Nephron (organoid): ENCODE measurements around the gene RBM27.

ENCODE experiments used
- H3K27ac Mint-ChIP-seq, 3 experiments: 2 replicates each; pipeline ENCODE4 v1.8.0; 2020; ENCODE audit warnings: mixed read lengths in 3 of 3, mild to moderate bottlenecking in 2 of 3, moderate library complexity in 1 of 3
- H3K27me3 Mint-ChIP-seq: 2 replicates; pipeline ENCODE4 v1.8.0; 2021; ENCODE audit warnings: low read depth, mild to moderate bottlenecking, moderate library complexity, mixed read lengths
- H3K36me3 Mint-ChIP-seq: 2 replicates; pipeline ENCODE4 v1.8.0; 2020; ENCODE audit warnings: low read depth, mixed read lengths
- H3K4me1 Mint-ChIP-seq: 2 replicates; pipeline ENCODE4 v1.8.0; 2020; ENCODE audit warnings: mixed read lengths
- H3K4me3 Mint-ChIP-seq, 3 experiments: 2 replicates each; pipeline ENCODE4 v1.8.0; 2020; ENCODE audit warnings: mild to moderate bottlenecking in 3 of 3, mixed read lengths in 3 of 3, moderate library complexity in 2 of 3
- H3K9me3 Mint-ChIP-seq: 2 replicates; pipeline ENCODE4 v1.8.0; 2020; ENCODE audit warnings: mixed read lengths
- TF ChIP-seq, protein P1 (sequence below), 3 experiments: fragments of 200-600 bp; sonication (generic); IDR thresholded peaks; one replicate each; pipeline ENCODE4 v1.5.0; 2021; ENCODE audit warnings: antibody characterized with exemption in 3 of 3; ENCODE audit not compliant: unreplicated experiment in 3 of 3

RBM27 gene

DNA sequence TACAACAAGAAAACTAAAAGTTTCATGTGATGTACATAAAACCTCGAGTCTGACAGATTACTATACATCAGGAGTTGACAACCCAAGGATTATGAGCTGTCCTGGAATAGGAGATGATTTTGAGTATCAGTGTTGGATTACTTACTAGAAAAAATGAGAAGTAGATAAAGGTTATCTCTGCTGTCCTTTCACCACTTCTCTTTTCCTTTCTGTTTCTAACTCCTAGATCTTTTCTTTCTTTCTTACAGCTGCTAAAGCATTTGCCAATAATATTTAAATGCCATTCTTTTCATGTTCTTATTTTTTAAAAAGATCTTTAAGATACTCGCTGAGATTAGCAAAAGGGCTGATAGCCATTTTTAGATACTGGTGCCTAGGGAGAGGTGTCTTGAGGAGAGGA, 14.8 kb downstream of the RBM27 start:
- Mint-ChIP-seq H3K36me3 (peaks cover 24% of the 10 kb centered on the region), H3K4me1 (peaks cover 14% of the 10 kb centered on the region), H3K9me3 (no peaks in the 10 kb centered on the region), H3K27ac (no peak overlapping the region), H3K4me3 (no peak overlapping the region), H3K27me3 (no peaks in the 10 kb centered on the region)
- TF ChIP-seq, protein P1, sequence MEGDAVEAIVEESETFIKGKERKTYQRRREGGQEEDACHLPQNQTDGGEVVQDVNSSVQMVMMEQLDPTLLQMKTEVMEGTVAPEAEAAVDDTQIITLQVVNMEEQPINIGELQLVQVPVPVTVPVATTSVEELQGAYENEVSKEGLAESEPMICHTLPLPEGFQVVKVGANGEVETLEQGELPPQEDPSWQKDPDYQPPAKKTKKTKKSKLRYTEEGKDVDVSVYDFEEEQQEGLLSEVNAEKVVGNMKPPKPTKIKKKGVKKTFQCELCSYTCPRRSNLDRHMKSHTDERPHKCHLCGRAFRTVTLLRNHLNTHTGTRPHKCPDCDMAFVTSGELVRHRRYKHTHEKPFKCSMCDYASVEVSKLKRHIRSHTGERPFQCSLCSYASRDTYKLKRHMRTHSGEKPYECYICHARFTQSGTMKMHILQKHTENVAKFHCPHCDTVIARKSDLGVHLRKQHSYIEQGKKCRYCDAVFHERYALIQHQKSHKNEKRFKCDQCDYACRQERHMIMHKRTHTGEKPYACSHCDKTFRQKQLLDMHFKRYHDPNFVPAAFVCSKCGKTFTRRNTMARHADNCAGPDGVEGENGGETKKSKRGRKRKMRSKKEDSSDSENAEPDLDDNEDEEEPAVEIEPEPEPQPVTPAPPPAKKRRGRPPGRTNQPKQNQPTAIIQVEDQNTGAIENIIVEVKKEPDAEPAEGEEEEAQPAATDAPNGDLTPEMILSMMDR (IDR thresholded peaks at IDR 0.05; ENCODE audit: unreplicated experiment in 3 of 3) = no peak

DNA sequence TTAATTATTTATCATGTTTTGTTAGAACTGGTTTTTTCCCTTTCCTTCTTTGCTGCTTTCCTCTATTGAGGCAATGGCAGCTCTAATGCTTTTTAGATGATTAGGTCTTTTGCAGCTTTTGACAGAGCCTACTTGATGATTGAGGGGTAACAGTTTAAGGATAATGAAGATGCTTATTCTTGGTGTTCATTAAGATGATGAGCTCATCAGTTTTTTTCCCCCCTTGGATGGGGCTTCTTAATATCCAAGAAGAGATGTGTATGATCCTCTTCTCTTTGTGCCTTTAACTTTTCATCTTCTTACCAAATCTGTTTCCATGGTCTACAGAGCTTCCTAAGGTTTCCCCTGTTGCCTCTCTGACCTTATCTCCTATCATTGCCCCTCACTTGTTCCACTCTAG, 15.8 kb downstream of the RBM27 start:
- no peaks in the 10 kb centered on the region for H3K27me3 Mint-ChIP-seq
- H3K9me3 Mint-ChIP-seq = no peaks in the 10 kb centered on the region
- TF ChIP-seq, protein P1 (IDR thresholded peaks at IDR 0.05; ENCODE audit: unreplicated experiment in 3 of 3) = no peak
- H3K36me3 Mint-ChIP-seq = peaks cover 29% of the 10 kb centered on the region
- H3K4me3 Mint-ChIP-seq = no peak overlapping the region
- no peak overlapping the region for H3K27ac Mint-ChIP-seq
- peaks cover 7% of the 10 kb centered on the region for H3K4me1 Mint-ChIP-seq

GRCh38 chr5:146221234-146221633, 17.8 kb downstream of the RBM27 start:
- Mint-ChIP-seq H3K27me3 (no peaks in the 10 kb centered on the region), H3K4me1 (no peaks in the 10 kb centered on the region), H3K27ac (no peak overlapping the region), H3K9me3 (no peaks in the 10 kb centered on the region), H3K36me3 (peaks cover 39% of the 10 kb centered on the region), H3K4me3 (no peak overlapping the region)
- TF ChIP-seq, protein P1 (IDR thresholded peaks at IDR 0.05; ENCODE audit: unreplicated experiment in 3 of 3) = no peak

DNA sequence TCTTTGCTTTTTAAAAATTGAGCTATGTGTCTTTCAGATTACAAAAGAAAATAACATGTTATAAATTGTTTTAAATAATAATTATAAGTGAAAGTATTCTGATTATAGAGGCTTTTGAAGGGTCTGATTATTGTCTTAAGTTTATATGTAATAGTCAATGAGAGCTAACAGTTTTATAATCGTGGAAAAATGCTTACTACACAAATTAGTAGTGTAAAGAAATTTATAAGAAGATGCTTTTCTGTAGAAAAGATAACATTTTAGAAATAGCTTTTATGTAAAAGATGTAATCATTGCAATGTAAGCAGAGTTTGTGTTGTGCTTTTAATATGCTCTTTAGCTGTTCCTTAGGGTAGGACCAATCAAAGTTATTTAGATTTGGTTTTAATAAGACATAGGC, 18.6 kb downstream of the RBM27 start:
- peaks cover 42% of the 10 kb centered on the region for H3K36me3 Mint-ChIP-seq
- H3K4me1 Mint-ChIP-seq = no peaks in the 10 kb centered on the region
- H3K27ac Mint-ChIP-seq = no peak overlapping the region
- TF ChIP-seq, protein P1 (IDR thresholded peaks at IDR 0.05; ENCODE audit: unreplicated experiment in 3 of 3) = no peak
- no peaks in the 10 kb centered on the region for H3K9me3 Mint-ChIP-seq
- H3K27me3 Mint-ChIP-seq = no peaks in the 10 kb centered on the region
- H3K4me3 Mint-ChIP-seq = no peak overlapping the region

DNA sequence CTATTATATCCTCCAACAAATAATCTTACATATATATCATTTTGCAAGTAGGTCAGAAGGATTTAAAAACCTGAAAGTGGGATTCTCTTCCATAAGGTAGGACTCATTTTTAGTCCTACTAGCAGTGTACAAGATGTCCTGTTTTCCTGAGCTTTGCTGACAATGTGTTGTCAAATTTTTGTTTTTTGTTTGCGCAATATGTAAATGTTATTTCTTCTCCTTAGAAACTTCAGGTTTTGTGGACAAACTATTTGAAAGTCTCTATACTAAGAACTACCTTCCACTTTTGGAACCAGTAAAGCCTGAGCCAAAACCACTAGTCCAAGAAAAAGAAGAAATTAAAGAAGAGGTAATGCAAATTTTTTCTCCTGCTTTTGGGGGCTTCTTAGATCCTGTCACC, 19.8 kb downstream of the RBM27 start:
- H3K4me1 Mint-ChIP-seq = no peaks in the 10 kb centered on the region
- no peak overlapping the region for H3K27ac Mint-ChIP-seq
- TF ChIP-seq, protein P1 (IDR thresholded peaks at IDR 0.05; ENCODE audit: unreplicated experiment in 3 of 3) = no peak

GRCh38 chr5:146229222-146229621, 25.8 kb downstream of the RBM27 start:
- Mint-ChIP-seq H3K4me3 (no peak overlapping the region), H3K27ac (no peak overlapping the region)

More for the DNA sequence above, 19.8 kb downstream of the RBM27 start:
- Mint-ChIP-seq H3K9me3 (no peaks in the 10 kb centered on the region), H3K27me3 (no peaks in the 10 kb centered on the region), H3K36me3 (peaks cover 48% of the 10 kb centered on the region), H3K4me3 (no peak overlapping the region)

More at GRCh38 chr5:146229222-146229621, 25.8 kb downstream of the RBM27 start:
- H3K9me3 Mint-ChIP-seq = no peaks in the 10 kb centered on the region
- no peaks in the 10 kb centered on the region for H3K27me3 Mint-ChIP-seq
- peaks cover 63% of the 10 kb centered on the region for H3K36me3 Mint-ChIP-seq
- H3K4me1 Mint-ChIP-seq = no peaks in the 10 kb centered on the region
- TF ChIP-seq, protein P1 (IDR thresholded peaks at IDR 0.05; ENCODE audit: unreplicated experiment in 3 of 3) = no peak
